HepG2 (cell line): ENCODE measurements around the gene NCKAP1. TPM values are rescaled to one million over a fixed set of nuclear protein-coding genes. Genes with fewer than 3 reads are reported as not detected.
A peak's percentile ranks its signal among the peaks of the same experiment; 100 is the strongest.

ENCODE experiments used
- ATAC-seq: fragments of 200-7000 bp; cut with Tn5 transposase; 3 replicates; pipeline ENCODE4 v1.9.1; 2020; ENCODE audit warnings: mild to moderate bottlenecking, moderate library complexity
- BruUV-seq: library from RNA; stranded (reverse); fragments of 400-500 nt; replicated peaks from 2 replicates; lab custom pipeline; 2021; lab: Mats Ljungman, UMichigan
- CTCF ChIA-PET: fragments of 300-600 bp; formaldehyde crosslinking; extraction: SDS; loops from one replicate; lab custom pipeline; 2021; ENCODE audit warnings: low total read pairs, inconsistent platforms, low intra/inter-chr PET ratio; lab: Yijun Ruan, JAX
- POLR2A ChIA-PET: fragments of 350-600 bp; sonication (Branson Sonifier 250); formaldehyde crosslinking; loops from one replicate; lab custom pipeline; 2020; ENCODE audit warnings: antibody characterized with exemption, inconsistent platforms; lab: Yijun Ruan, JAX
- DNase-seq: peaks from one replicate; pipeline ENCODE4 v3.0.0-alpha.2; 2015; ENCODE audit warnings: low spot score
- FAIRE-seq: peaks from 3 replicates; lab custom pipeline; 2011; peaks lifted over from hg19 to GRCh38; lab: Jason Lieb, UNC
- H2AFZ ChIP-seq: one replicate; pipeline ENCODE4 v1.6.1; 2011; ENCODE audit warnings: low read length, inconsistent platforms
- H3K27ac ChIP-seq: fragments of 300-600 bp; 3 replicates; pipeline ENCODE4 v1.8.0; 2011; ENCODE audit warnings: mixed run types, mild to moderate bottlenecking, mixed read lengths, low read length, inconsistent platforms; ENCODE audit not compliant: insufficient read depth; ENCODE audit errors: extremely low read length
- H3K27me3 ChIP-seq, 2 experiments: fragments of 200-600 bp in 1 of 2; 2 replicates in 1 of 2; 3 replicates in 1 of 2; pipeline versions ENCODE4 v1.6.0 to v1.8.0; 2011; ENCODE audit warnings: low read length in 2 of 2, mild to moderate bottlenecking in 2 of 2, moderate library complexity in 2 of 2, inconsistent platforms in 1 of 2; ENCODE audit not compliant: insufficient read depth in 2 of 2, control insufficient read depth in 1 of 2
- H3K36me3 ChIP-seq, 2 experiments: fragments of 200-600 bp in 1 of 2; replicated peaks in 1 of 2; 2 replicates in 1 of 2; 3 replicates in 1 of 2; pipeline versions ENCODE4 v1.5.1 to v1.8.0; 2011; ENCODE audit warnings: low read length in 2 of 2, inconsistent platforms in 1 of 2; ENCODE audit not compliant: insufficient read depth in 2 of 2, control insufficient read depth in 1 of 2
- H3K4me1 ChIP-seq: 2 replicates; pipeline ENCODE4 v1.5.1; 2012; ENCODE audit warnings: low read length, inconsistent platforms; ENCODE audit not compliant: insufficient read depth
- H3K4me2 ChIP-seq: 2 replicates; pipeline ENCODE4 v1.6.0; 2011; ENCODE audit warnings: low read depth, low read length, inconsistent platforms
- H3K4me3 ChIP-seq, 3 experiments: fragments of 200-600 bp in 1 of 3; sonication (generic), shearing (Covaris generic) in 1 of 3; replicated peaks in 1 of 3; 2 replicates each; pipeline ENCODE4 v1.5.1; 2011 to 2016; ENCODE audit warnings: low read length in 3 of 3, inconsistent platforms in 2 of 3, low read depth in 2 of 3, mild to moderate bottlenecking in 2 of 3, control low read depth in 1 of 3, mixed read lengths in 1 of 3; ENCODE audit not compliant: insufficient read depth in 1 of 3
- H3K79me2 ChIP-seq: one replicate; pipeline ENCODE4 v1.6.1; 2011; ENCODE audit warnings: low read length, inconsistent platforms; ENCODE audit not compliant: insufficient read depth
- H3K9ac ChIP-seq: 2 replicates; pipeline ENCODE4 v1.6.0; 2011; ENCODE audit warnings: mild to moderate bottlenecking, low read depth, low read length, inconsistent platforms; ENCODE audit not compliant: insufficient read depth
- H3K9me3 ChIP-seq: 2 replicates; pipeline ENCODE4 v1.5.1; 2012; ENCODE audit warnings: mild to moderate bottlenecking, low read length
- H4K20me1 ChIP-seq: 2 replicates; pipeline ENCODE4 v1.6.0; 2011; ENCODE audit warnings: inconsistent platforms, mild to moderate bottlenecking, low read length, moderate library complexity; ENCODE audit not compliant: insufficient read depth
- ARNTL ChIP-seq: sonication (generic); formaldehyde crosslinking; IDR thresholded peaks from 2 replicates; pipeline ENCODE4 v1.4.0; 2020; ENCODE audit warnings: mild to moderate bottlenecking, missing genetic modification reagents
- CREM ChIP-seq, 2 experiments: sonication (generic) in 1 of 2; formaldehyde crosslinking in 1 of 2; IDR thresholded peaks; 2 replicates each; pipeline versions ENCODE4 v1.4.0 to v1.6.1; 2016 to 2020; ENCODE audit warnings: antibody characterized with exemption in 1 of 2, mild to moderate bottlenecking in 1 of 2, missing genetic modification reagents in 1 of 2
- GABPA ChIP-seq, 2 experiments: IDR thresholded peaks; 2 replicates each; pipeline ENCODE4 v1.6.1; 2011 to 2016; ENCODE audit warnings: low read depth in 2 of 2, low read length in 1 of 2, missing biosample characterization in 1 of 2, missing genetic modification characterization in 1 of 2
- RBFOX2 ChIP-seq: fragments of 200-400 bp; formaldehyde crosslinking; IDR thresholded peaks from 2 replicates; pipeline ENCODE4 v1.6.1; 2017; ENCODE audit warnings: low read depth, mild to moderate bottlenecking, low read length
- REL ChIP-seq: sonication (generic); formaldehyde crosslinking; conservative IDR thresholded peaks from 2 replicates; pipeline ENCODE4 v1.8.0; 2022; ENCODE audit warnings: mild to moderate bottlenecking, missing genetic modification reagents, moderate library complexity
- RFX5 ChIP-seq: IDR thresholded peaks from 2 replicates; pipeline ENCODE4 v1.6.1; 2011; ENCODE audit warnings: low read depth, low read length, improper control_type of control experiment
- WGBS: methylation state at CpG from one replicate; pipeline ENCODE4 v1.1.6; 2017; ENCODE audit warnings: low lambda C conversion rate; 5-methylcytosine and 5-hydroxymethylcytosine counted together
- in situ Hi-C: cut with HindIII; loops from 2 replicates; pipeline ENCODE4 v1.10.0; 2017; ENCODE audit warnings: low pct_unique_long_range_greater_than_20kb; ENCODE audit not compliant: extremely low pct_ligation_motif_present
- intact Hi-C: fragments of 100-400 bp; cut with micrococcal nuclease; formaldehyde crosslinking; loops from one replicate; pipeline ENCODE4 v1.10.0; 2022; ENCODE audit not compliant: unreplicated experiment
- polyA plus RNA-seq, 8 experiments: library from polyadenylated mRNA; depleted of rRNA in 3 of 8; stranded (reverse) in 7 of 8; unstranded in 1 of 8; fragments of >200 nt; fragmentation: Illumina TruSeq in 4 of 8; extraction: Trizol in 4 of 8; gene quantifications; 2 replicates each; pipeline versions ENCODE4 v1.2.1 to v1.2.3, GENCODE V29; 2011 to 2016; ENCODE audit warnings: low read depth in 4 of 8, missing spikeins in 1 of 8, mixed read lengths in 1 of 8; ENCODE audit not compliant: insufficient read depth in 1 of 8
- total RNA-seq, 5 experiments: library from RNA; depleted of rRNA; stranded (reverse); fragments of >200 nt; fragmentation: Illumina TruSeq; extraction: Trizol; gene quantifications; 2 replicates each; pipeline ENCODE4 v1.2.3, GENCODE V29; 2016; ENCODE audit warnings: low read depth in 1 of 5

Gene NCKAP1
- total and polyA plus RNA-seq, 2 of the 13 experiments (the other 11 are each of a cell fraction or from before 2014, with no cell fraction given): 72.1 to 96.3 TPM

DNA sequence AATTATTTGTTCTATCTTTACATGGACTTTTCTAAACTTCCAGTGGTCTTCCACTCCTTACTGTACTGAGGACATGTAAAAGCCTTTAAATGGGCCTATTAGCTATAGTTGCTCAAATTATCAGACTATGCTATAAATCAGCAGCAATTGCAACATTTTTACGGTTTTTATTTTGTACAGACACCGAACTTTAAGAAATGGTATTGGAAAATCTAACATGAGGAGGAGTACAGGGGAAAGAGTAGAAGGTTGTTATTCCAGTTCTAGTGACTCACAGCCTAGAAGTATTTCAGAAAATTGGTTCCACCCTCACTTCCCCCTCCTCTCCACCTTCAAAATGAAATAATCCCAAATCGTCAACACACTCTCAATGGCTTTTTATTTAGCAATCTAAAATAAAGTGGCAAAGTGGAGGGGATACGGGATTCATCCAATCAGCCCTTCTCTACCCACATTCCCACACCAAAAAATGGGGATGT, 1.1 kb downstream of the NCKAP1 start (continued):
- TF ChIP-seq ARNTL (CRISPR knock-in tag): no peak
- no peak for TF ChIP-seq RFX5

DNA sequence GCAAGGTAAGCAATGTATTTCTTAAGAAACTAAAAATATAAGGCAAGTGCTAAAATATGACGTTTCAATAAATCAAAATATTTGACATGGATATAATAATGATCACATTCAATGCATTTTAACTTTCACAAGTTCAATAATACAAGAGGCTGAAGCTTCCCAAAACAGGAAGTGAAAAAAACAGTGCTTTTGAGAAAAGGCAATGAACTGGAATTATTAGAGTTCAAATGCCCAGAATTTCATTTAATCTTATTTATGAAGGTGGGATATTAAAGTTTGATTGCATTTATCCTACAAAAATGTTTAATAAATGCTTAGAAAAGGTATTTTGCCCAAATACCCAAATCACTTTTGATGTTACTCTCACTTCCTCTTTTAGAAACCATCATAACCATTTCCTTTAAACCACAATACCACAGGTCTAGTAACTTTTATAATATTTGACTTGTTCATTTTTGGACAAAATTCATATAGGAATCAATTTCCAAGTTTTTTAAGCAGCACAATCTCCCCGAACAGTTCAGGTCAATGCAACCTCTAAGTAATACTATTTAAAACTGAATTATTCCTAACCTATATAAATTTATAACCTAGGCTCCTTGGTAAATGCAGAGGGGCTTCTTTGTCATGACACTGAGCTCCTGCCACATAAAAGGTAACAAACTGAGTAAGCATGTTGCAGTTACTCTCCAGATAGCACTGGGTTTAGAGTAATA, 2.1 kb downstream of the NCKAP1 start:
- H3K4me3 ChIP-seq: peak overlapping the region; percentile 79 to 99 (median 98); a peak in 5 of 6 replicates
- peaks cover 2 to 11% of the 10 kb centered on the region in 2 experiments; a peak in 3 of 5 replicates for H3K27me3 ChIP-seq
- DNase-seq (no peak), FAIRE-seq (no peak), ATAC-seq (no peak)
- no peak overlapping the region for H2AFZ ChIP-seq
- peaks cover 61% of the 10 kb centered on the region for H3K4me1 ChIP-seq
- WGBS: 11% methylated on average over 2 of the region's 2 CpGs
- TF ChIP-seq REL (CRISPR knock-in tag): no peak
- TF ChIP-seq CREM (IDR thresholded peaks at IDR 0.05): peak; percentile 17; the same call in 1 of the 2 replicates
- no peak for TF ChIP-seq CREM (CRISPR knock-in tag; IDR thresholded peaks at IDR 0.05)
- no peak for TF ChIP-seq GABPA (IDR thresholded peaks at IDR 0.05; ENCODE audit: low read depth, low read length)
- TF ChIP-seq GABPA (CRISPR knock-in tag; IDR thresholded peaks at IDR 0.05; ENCODE audit: low read depth): peak; percentile 35; the same call in 1 of the 2 replicates
- peak; percentile 22; the same call in 1 of the 2 replicates for TF ChIP-seq RBFOX2
- H3K9ac ChIP-seq: peak overlapping the region; percentile 92
- CTCF ChIA-PET: no interaction called here
- peak overlapping the region; percentile 88 for H3K4me2 ChIP-seq
- intact Hi-C loops: no loop called here
- peaks cover 64% of the 10 kb centered on the region for H3K79me2 ChIP-seq
- no peak overlapping the region for H3K27ac ChIP-seq
- no peaks in the 10 kb centered on the region for H3K36me3 ChIP-seq
- POLR2A ChIA-PET: no interaction called here
- in situ Hi-C loops: no loop called here
- H4K20me1 ChIP-seq: peaks cover 59% of the 10 kb centered on the region
- no TSS peak for BruUV-seq
- no peaks in the 10 kb centered on the region for H3K9me3 ChIP-seq
